Vagina (tissue), 2 donors: ENCODE measurements around the gene ZNF221.

Experiments used
- POLR2A ChIP-seq, 2 donors: fragments of 450-650 bp; IDR thresholded peaks; one replicate each; pipeline ENCODE4 v1.6.1; 2017; ENCODE audit warnings: antibody characterized with exemption in 2 of 2, mild to moderate bottlenecking in 2 of 2, moderate library complexity in 2 of 2
- POLR2AphosphoS5 ChIP-seq, 2 donors: sonication (generic); formaldehyde crosslinking; IDR thresholded peaks; one replicate each; pipeline ENCODE4 v1.9.0; 2017; ENCODE audit warnings: antibody characterized with exemption in 2 of 2, mild to moderate bottlenecking in 2 of 2, low read depth in 1 of 2; ENCODE audit not compliant: insufficient read depth in 1 of 2
- TF ChIP-seq, protein P1 (sequence below), 3 experiments: fragments of 450-650 bp in 2 of 3; fragments of 200-600 bp in 1 of 3; sonication (generic) in 1 of 3; IDR thresholded peaks; one replicate each; pipeline ENCODE4 v1.5.1; 2017 to 2019; ENCODE audit warnings: antibody characterized with exemption in 3 of 3, mild to moderate bottlenecking in 2 of 3, moderate library complexity in 2 of 3

DNA sequence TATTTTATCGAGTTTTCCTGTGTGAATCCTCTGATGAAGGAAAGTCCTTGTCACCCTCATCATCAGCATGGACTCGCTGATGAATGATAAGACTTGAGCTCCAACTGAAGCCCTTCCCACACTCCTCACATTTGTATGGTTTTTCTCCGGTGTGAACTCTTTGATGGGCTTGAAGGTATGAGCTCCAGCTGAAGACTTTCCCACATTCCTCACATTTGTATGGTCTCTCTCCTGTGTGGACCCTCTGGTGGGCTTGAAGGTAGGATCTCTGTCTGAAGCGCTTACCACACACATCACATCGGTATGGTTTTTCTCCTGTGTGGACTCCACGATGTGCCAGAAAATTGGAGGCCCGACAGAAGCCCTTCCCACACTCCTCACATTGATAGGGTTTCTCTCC lies 37.6 kb upstream of the ZNF221 start:
- TF ChIP-seq, protein P1, sequence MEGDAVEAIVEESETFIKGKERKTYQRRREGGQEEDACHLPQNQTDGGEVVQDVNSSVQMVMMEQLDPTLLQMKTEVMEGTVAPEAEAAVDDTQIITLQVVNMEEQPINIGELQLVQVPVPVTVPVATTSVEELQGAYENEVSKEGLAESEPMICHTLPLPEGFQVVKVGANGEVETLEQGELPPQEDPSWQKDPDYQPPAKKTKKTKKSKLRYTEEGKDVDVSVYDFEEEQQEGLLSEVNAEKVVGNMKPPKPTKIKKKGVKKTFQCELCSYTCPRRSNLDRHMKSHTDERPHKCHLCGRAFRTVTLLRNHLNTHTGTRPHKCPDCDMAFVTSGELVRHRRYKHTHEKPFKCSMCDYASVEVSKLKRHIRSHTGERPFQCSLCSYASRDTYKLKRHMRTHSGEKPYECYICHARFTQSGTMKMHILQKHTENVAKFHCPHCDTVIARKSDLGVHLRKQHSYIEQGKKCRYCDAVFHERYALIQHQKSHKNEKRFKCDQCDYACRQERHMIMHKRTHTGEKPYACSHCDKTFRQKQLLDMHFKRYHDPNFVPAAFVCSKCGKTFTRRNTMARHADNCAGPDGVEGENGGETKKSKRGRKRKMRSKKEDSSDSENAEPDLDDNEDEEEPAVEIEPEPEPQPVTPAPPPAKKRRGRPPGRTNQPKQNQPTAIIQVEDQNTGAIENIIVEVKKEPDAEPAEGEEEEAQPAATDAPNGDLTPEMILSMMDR (IDR thresholded peaks at IDR 0.05) = no peak
- TF ChIP-seq POLR2A (IDR thresholded peaks at IDR 0.05) (no peak), POLR2AphosphoS5 (IDR thresholded peaks at IDR 0.05; ENCODE audit: insufficient read depth in 1 of 2, low read depth in 1 of 2) (no peak)
